ENCODE results near the gene SLC38A11. TPM values are rescaled to one million over a fixed set of nuclear protein-coding genes. Genes with fewer than 3 reads are reported as not detected.

Gene SLC38A11
- total and polyA plus RNA-seq, 2 experiments from 2014 or later = not detected

GRCh38 chr2:164881524-164881923 lies 73.8 kb downstream of the SLC38A11 start (continued):
- no peak for TF ChIP-seq ZNF462 (CRISPR knock-in tag; IDR thresholded peaks at IDR 0.05)
- no peak for TF ChIP-seq ETS1 (IDR thresholded peaks at IDR 0.05)
- TF ChIP-seq POLR2AphosphoS5 (IDR thresholded peaks at IDR 0.05; ENCODE audit: low read depth) = no peak
- TF ChIP-seq CREB1 (CRISPR knock-in tag; IDR thresholded peaks at IDR 0.05; ENCODE audit: low read depth) = no peak

GRCh38 chr2:164879901-164880535 lies 75.3 kb downstream of the SLC38A11 start:
- H3K27ac ChIP-seq (ENCODE audit: low read depth) = no peak overlapping the region
- ATAC-seq (no peak), DNase-seq (ENCODE audit: low spot score) (no peak)
- H2AFZ ChIP-seq = no peak overlapping the region
- H3K36me3 Mint-ChIP-seq (ENCODE audit: low read depth) = no peaks in the 10 kb centered on the region
- no peaks in the 10 kb centered on the region for H3K9me3 Mint-ChIP-seq
- H3K27ac Mint-ChIP-seq = no peak overlapping the region
- H3K79me2 ChIP-seq (replicated peaks; ENCODE audit: insufficient read depth) = no peaks in the 10 kb centered on the region
- H3K9me2 ChIP-seq (ENCODE audit: insufficient read depth) = no peaks in the 10 kb centered on the region
- H3K27me3 ChIP-seq (ENCODE audit: insufficient read depth) = no peaks in the 10 kb centered on the region
- H3K4me1 ChIP-seq (ENCODE audit: insufficient read depth) = no peaks in the 10 kb centered on the region
- no peaks in the 10 kb centered on the region for H3F3A ChIP-seq (replicated peaks; ENCODE audit: low read depth)
- peaks cover 4% of the 10 kb centered on the region; the same call in 1 of the 3 replicates for H3K4me1 Mint-ChIP-seq
- no peaks in the 10 kb centered on the region for H3K27me3 Mint-ChIP-seq (ENCODE audit: insufficient read depth, low read depth, poor library complexity)
- no peak overlapping the region for H3K4me3 ChIP-seq
- no peak overlapping the region for H3K4me2 ChIP-seq
- no peaks in the 10 kb centered on the region; the same call in 1 of the 2 replicates for H3K36me3 ChIP-seq (ENCODE audit: insufficient read depth)
- H3K4me3 Mint-ChIP-seq = no peak overlapping the region
- H4K20me1 ChIP-seq (replicated peaks; ENCODE audit: insufficient read depth) = no peaks in the 10 kb centered on the region
- TF ChIP-seq POLR2AphosphoS5 (IDR thresholded peaks at IDR 0.05; ENCODE audit: low read depth) (no peak), CREB1 (CRISPR knock-in tag; IDR thresholded peaks at IDR 0.05; ENCODE audit: low read depth) (no peak), CTCF (conservative IDR thresholded peaks at IDR 0.05; ENCODE audit: low read depth in 2 of 2) (no peak), NANOG (IDR thresholded peaks at IDR 0.05; ENCODE audit: borderline replicate concordance) (no peak), ZNF331 (CRISPR knock-in tag; IDR thresholded peaks at IDR 0.05; ENCODE audit: low read depth) (no peak), JUNB (IDR thresholded peaks at IDR 0.05; ENCODE audit: unreplicated experiment) (no peak), ETS1 (IDR thresholded peaks at IDR 0.05) (no peak), EZH2phosphoT487 (IDR thresholded peaks at IDR 0.05; ENCODE audit: unreplicated experiment) (no peak), ZNF114 (CRISPR knock-in tag; IDR thresholded peaks at IDR 0.05) (no peak), STAT1 (IDR thresholded peaks at IDR 0.05; ENCODE audit: unreplicated experiment) (no peak)

Measured in GM23338 (cell line).